GM21515 (cell line): ENCODE measurements around the gene CADM1.

Experiments
- ATAC-seq: cut with Tn5 transposase; IDR thresholded peaks from one replicate; pipeline ENCODE4 v1.9.1; 2021; ENCODE audit not compliant: unreplicated experiment

The CADM1 gene

DNA sequence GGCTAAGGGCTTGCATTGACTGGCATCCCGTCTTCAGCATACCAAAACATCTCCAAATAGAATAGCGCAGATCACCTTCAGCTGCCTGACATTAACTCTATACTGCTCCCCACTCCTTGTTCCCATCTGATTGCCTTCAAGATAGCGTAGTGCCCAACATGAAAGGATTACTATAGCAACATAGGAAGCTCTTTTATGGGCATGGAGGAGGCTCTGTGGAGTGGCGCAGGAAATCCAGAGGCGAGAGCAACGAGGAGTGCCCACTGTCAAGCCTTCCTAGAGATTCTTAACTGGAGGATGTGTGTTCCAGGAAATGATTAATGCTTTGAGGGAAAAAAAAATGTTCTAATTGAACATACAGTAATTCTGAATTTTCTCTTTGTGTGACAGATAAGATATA, 213.3 kb downstream of the CADM1 start:
- no peak for ATAC-seq

DNA sequence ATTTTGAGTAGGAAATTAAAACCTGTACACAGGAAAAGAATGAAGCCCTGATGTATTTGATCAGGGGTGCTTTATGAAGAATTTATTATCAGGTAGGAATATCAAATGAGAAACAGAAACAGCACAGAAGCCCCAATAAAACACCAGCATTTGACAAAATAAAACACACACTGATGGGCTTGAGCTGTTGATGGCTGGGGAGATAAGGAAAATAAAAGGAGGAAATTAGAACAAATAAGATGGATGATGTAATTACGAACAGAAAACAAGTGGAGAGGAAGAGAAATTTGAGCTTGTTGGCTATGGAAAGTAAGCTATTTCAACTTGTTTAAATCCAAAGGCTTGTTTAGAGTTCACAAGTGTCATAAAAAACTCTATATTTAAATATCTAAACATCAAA, 213.7 kb downstream of the CADM1 start:
- no peak for ATAC-seq

DNA sequence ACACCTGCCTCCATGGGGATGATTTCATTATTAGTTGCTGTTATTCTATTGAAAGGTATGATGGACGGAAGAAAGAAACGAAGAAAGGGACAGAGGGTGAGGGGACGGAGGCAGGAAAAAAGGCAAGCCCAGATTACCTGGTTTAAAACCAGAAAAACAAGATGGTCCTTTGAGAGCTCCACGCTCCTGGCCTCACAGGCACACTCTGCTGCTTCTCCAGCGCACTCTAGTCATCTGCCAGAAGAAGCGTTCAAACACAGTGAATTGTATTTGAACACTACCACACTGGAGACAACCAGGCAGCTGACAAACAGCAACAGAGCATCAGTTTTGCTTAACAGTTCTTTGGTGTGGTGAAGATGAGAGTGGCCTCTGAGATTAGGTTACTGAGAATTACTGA, 216.9 kb downstream of the CADM1 start:
- ATAC-seq, result no peak

DNA sequence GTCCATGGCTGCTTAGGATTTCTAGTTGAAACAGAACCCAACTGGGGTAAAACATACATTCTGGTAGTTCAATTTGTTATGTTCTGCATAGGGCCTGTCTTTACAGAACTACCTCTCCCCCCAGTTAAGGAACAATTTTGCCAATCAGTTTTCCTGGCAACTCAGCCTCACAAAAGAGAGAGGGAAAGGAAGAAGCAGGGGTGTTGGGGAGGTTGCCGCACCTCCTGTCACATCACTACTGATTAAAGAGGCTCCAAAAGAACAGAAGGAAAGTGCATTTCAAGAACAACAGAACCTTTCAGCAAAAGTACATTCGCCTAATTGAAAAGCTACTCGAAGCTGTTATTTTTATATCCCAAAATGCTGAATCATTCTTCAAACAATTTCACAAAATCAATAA, 217.6 kb downstream of the CADM1 start:
- ATAC-seq, result no peak

GRCh38 chr11:115284773-115285172, 219.4 kb downstream of the CADM1 start:
- no peak for ATAC-seq

- no peak for ATAC-seq
Measured at GRCh38 chr11:115282923-115283322, 221.3 kb downstream of the CADM1 start.

DNA sequence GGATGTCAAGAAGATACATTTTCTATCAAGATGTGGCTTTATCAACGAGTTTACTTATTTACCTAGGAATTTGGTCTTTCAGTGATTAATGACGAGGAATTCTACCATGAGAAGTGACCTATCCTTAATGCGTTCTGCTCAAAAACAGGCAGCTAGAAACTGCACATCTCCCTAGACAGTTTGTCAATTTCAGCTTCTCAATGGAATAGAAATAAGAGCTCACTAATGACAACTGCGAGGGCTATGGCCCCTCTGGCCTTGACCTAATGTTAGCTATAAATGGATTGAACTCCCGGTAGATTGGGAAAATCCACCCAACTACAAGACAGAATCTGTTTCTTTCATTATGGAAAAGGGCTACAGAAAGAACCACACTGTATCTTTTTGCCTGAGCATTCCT, 223.4 kb downstream of the CADM1 start:
- no peak for ATAC-seq

DNA sequence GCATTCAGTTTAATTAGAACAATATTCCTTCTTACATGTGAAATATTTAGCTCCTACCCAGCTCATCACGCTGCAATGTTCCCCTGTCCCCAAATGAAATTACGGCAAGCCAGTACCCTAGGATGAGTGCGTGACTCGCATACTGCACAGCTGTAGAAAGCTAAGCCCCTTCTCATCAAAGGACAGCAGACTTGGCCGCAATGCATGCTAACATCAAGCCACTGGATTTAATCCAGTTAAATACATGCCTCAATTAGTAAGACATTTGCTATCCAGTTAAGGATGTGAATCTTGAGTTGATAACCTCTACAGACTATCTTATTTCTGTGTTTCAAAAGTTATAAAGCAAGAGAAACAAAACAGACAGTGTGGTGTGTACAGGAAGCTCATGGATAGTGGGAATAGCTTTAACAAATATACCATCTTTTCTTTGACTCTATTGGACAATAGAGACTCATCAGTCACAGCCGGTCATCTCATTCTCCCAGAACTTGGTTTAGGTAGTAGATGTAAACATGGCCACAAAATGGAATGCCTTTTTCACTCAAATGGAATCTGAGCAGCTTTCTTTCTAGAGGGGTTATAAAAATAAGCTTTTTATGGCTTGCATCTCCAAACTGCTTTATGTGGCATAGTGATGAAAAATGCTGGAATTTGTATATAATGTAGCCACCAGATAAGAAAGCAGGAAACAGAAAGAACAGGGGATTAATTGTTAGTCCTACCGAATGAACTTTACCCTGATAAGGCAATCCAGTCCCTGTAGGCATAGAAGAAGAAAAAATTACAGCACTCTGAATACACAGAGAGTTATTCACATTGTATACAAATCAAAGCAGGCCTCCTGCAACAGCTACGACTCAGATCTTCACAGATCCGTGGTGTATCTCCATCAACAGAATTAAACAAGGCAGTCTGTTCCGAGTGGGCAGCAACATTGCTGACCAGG, 224.1 kb downstream of the CADM1 start:
- no peak for ATAC-seq

DNA sequence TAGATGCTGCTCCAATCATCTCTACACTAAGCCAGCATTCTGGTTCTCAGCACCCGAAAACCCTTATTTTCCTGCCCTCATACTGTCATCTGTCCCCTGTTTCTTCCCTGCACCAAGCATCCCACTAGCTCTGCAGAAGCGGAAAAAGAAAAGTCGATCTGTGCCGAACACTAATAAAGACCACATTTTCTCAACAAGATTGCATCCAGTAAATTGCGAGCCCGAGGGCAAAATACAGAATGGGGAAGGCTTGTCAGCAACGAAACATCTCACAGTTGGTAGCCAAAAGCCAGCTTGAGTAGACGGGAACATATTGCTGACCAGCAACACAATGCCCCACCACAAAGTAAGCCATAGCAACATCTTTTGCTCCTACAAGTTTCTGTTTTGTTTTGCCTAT, 227.4 kb downstream of the CADM1 start:
- no peak for ATAC-seq

DNA sequence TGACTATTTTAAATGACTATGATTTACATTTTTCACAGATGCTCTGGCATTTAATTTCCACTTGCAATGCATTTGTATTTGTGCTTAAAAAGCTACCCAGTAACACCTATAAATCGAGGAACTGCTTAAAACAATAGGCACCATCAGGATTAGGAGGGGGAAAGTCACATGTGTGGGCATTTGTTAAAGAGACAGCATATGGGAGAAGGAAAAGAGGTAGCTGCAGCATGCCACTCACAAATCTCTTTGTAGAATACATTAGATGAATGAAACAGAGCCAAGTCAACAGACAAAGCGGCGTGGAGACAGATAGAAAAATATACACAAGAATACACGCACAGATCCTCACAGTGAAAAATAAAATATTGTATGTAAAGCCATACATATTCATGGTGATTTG, 228.0 kb downstream of the CADM1 start:
- ATAC-seq, result no peak

DNA sequence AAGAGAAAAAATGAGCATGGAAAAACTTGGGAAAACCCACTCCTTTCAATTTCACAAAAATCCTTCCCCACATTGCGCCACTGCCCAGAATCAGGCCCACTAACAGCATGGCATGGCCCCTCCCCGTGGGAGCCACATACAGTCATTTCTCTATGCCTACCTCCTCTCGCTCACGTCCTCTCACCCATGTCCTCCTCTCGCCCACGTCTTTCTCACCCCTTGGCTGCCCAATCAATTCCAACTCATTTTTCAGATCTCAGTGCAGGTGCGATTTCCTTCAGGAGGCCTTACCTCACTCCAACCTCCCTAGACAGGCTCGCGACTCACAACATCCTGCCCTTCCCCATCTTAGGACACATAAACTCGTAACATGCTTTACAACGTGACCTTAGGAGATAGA, 229.2 kb downstream of the CADM1 start:
- ATAC-seq, result no peak

DNA sequence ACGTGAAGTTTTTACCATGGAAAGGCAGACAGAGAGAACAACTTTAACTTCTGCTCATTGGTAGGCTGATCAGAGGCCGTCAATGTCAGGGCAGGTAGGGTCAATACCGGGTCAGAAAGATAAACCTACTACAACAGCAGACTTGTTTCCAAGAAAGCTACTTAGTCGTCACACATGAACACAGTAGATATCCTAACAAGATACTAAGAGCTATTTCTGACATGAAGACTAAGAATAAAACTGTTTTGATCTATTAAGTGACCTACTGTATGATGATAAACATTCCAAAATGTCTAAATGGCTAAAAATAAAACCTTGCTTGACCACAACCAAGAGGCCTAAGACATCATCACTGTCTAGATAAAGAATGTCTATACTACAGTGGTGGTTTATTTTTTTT, 231.3 kb downstream of the CADM1 start:
- ATAC-seq, result no peak

DNA sequence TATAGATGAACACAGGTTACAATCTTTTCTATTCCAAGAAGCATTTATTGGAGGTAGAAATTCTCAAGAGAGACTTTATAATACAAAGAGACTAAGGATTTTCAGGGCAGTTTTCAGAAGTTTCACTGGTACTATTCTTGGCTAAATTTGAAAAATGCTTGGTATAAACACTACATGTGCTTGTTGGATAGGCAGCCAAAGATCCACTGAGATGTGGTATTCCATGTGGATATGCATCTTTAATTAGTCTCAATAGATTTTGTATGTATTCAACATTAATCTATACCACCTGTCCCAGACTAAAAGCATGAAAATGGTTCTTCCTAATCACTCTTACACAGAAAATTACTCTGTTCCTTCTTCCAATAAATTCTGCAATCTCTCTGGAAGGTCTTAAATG, 232.6 kb downstream of the CADM1 start:
- no peak for ATAC-seq

- no peak for ATAC-seq
Measured at GRCh38 chr11:115269191-115269950, 234.8 kb downstream of the CADM1 start.

DNA sequence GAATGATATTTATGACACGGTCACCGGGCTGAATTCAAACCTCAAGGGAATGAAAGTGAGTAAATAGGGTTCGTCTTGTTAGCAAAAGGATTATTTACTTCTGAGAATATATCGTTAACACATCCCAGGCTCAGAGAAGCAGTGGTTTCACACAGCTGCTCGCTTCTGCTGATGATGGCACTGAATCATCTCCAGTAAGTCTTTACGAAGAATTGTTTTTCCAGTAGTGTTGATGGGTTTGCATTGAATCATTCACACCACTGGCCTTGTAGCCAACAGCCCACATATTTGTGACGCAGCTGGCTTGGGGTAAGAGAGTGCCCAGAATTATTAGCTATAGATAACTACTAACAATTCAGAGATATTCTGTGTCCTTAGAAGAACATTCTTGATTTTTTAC, 236.3 kb downstream of the CADM1 start:
- no peak for ATAC-seq

DNA sequence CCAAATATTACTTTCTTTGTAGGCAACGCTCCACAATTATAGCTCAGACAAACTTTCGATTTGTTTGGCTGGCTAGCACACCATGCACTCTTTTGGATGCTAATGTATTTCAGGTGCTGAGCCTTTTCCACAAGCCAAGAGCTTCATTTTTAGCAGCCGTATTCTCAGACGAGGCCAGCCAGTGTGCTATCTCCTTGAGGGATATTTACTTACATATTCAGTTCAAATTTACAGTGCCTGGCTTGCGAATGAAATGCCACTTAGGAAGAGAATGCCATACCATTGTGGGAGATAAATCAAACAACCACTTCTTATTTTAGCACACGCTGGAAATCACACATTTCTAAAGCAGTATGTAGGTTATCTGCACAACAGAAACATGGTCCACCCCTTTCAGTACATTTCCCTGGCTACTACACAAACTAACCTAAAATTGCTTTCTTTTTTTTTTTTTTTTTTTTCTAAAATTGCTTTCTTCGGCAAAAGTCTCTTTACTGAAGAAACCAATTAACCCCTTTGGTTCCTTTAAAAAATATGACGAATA, 236.9 kb downstream of the CADM1 start:
- ATAC-seq, result no peak

DNA sequence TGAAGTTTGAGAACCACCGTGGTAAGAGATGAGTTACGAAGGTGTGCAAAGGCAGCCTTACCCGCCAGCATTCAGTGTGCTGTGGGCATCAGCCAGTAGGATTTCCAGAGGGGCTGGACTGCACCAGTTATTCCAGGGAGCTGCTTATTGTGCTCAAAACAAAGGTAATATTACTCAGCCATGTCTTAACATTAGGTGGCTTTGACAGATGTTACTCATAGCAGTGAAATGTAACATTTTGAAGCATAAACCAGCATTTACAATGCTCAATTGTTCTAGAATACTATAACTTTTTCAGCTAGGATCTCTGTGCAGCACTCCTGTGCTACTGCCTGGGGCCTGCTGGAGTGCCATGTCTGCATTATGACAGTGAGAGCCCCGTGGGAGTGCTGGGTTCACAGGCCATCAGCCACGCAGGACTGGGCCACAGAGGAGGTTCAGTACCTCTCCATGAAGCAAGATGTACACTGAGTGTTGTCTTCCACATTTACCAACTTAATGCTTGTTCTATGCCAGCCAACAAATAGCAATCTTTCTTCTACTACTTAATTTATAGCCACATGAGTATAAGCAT, 238.1 kb downstream of the CADM1 start:
- ATAC-seq, result no peak

DNA sequence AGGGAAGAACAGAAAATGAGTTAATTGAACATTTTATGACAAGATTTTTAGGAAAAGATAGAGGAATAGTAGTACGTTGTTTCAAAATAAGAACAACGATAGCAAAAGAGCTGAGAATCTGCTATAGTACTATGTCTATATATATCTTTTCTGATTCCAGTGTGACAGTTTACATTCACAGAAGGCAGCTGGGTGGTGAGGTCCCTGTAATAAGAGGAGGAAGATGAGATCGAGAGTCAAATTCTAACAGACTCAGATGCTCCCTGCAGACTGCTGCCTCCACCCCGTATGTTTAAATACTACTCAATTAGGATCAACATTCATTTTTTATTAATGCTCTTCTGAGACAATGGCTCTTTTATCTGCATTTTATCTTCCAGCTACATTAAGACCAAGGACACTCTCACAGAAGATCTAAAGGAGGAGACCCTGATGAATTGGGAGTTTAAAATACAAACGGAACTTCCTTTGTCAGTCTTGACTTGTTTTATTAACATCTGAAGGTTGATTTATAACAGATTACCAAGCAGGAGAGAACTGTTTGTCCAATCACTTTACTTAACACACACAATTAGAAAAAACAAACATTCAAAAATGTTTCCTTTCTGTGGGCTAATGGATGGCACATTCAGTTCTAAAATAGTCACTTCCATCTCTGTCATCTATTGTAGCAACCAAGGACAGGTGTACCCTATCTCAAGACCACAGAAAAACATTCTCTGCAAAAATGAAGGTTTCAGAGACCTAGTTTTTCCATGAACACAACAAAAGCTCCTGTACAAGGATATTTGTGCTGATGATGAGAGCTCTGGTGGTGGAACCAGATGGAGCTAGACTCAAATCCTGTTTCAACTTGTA, 240.2 kb downstream of the CADM1 start:
- no peak for ATAC-seq

- ATAC-seq, result no peak
Measured at GRCh38 chr11:115258216-115258615, 246.0 kb downstream of the CADM1 start.

- ATAC-seq, result no peak
Measured at GRCh38 chr11:115257678-115258077, 246.5 kb downstream of the CADM1 start.

DNA sequence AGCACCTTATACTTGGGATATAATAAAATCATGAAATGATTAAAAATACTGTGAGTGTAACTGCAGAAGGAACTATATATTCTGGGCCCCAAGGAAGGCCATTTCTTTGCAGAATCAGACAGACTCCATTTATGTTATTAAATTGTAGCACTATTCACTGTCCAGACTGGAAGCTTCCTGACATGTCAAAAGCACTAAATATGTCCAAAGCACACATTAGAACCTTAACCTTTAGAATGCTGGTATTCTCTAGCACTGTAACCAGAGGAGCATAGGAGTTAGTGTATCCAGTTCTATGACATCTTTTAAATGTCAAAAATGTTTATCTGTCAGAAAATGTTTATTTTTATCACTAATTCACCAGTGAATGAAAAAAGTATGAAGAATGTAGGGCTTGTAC, 246.9 kb downstream of the CADM1 start:
- ATAC-seq, result no peak
